ENCODE measurements around the gene CMIP.

- TF ChIP-seq CTCF (IDR thresholded peaks at IDR 0.05) (no peak), POLR2A (IDR thresholded peaks at IDR 0.05) (no peak)
Measured at GRCh38 chr16:81437865-81438264, 6.7 kb upstream of the CMIP start.

Measured in thyroid gland (tissue), 4 donors.